AG08396 (cell line): ENCODE results near the gene RGL1.

Experiments used
- DNase-seq: peaks from one replicate; pipeline ENCODE4 v3.0.0; 2012; ENCODE audit warnings: low spot score, mixed read lengths

RGL1 gene

GRCh38 chr1:183916574-183916973 is 111.7 kb downstream of the RGL1 start:
- no peak for DNase-seq

GRCh38 chr1:183918589-183918988 is 113.7 kb downstream of the RGL1 start:
- no peak for DNase-seq

GRCh38 chr1:183920651-183921050 is 115.7 kb downstream of the RGL1 start:
- no peak for DNase-seq

- no peak for DNase-seq
Measured at GRCh38 chr1:183922197-183922596, 117.3 kb downstream of the RGL1 start.

GRCh38 chr1:183925947-183926346 is 121.0 kb downstream of the RGL1 start:
- no peak for DNase-seq

GRCh38 chr1:183926983-183927382 is 122.1 kb downstream of the RGL1 start:
- no peak for DNase-seq

GRCh38 chr1:183931646-183932271 is 126.8 kb downstream of the RGL1 start:
- no peak for DNase-seq

- DNase-seq: peak; percentile 76
Measured at GRCh38 chr1:183932412-183932811, 127.5 kb downstream of the RGL1 start.

- no peak for DNase-seq
Measured at GRCh38 chr1:183933528-183934179, 128.7 kb downstream of the RGL1 start.

- no peak for DNase-seq
Measured at GRCh38 chr1:183934314-183934713, 129.4 kb downstream of the RGL1 start.

- DNase-seq: no peak
Measured at GRCh38 chr1:183936009-183936408, 131.1 kb downstream of the RGL1 start.

- DNase-seq: no peak
Measured at GRCh38 chr1:183936791-183937190, 131.9 kb downstream of the RGL1 start.

- no peak for DNase-seq
Measured at GRCh38 chr1:183937611-183938010, 132.7 kb downstream of the RGL1 start.

- no peak for DNase-seq
Measured at GRCh38 chr1:183941001-183941400, 136.1 kb downstream of the RGL1 start.

GRCh38 chr1:183942933-183943693 is 138.2 kb downstream of the RGL1 start:
- peak; percentile 64 for DNase-seq

GRCh38 chr1:183945428-183946319 is 140.8 kb downstream of the RGL1 start:
- no peak for DNase-seq

- no peak for DNase-seq
Measured at GRCh38 chr1:183946320-183946613, 141.3 kb downstream of the RGL1 start.

- no peak for DNase-seq
Measured at GRCh38 chr1:183947988-183948387, 143.1 kb downstream of the RGL1 start.

- DNase-seq: no peak
Measured at GRCh38 chr1:183952101-183952500, 147.2 kb downstream of the RGL1 start.

- DNase-seq: no peak
Measured at GRCh38 chr1:183953031-183953430, 148.1 kb downstream of the RGL1 start.

- DNase-seq: no peak
Measured at GRCh38 chr1:183954496-183954895, 149.6 kb downstream of the RGL1 start.

GRCh38 chr1:183956559-183957188 is 151.8 kb downstream of the RGL1 start:
- peak; percentile 69 for DNase-seq
